ENCODE measurements around the gene GTF3C4. TPM values are rescaled to one million over a fixed set of nuclear protein-coding genes. Genes with fewer than 3 reads are reported as not detected.
A peak's percentile ranks its signal among the peaks of the same experiment; 100 is the strongest.

GTF3C4 gene
- total and polyA plus RNA-seq, 2 of the 13 experiments (the other 11 are each of a cell fraction or from before 2014, with no cell fraction given) = 2.6 to 12.9 TPM

DNA sequence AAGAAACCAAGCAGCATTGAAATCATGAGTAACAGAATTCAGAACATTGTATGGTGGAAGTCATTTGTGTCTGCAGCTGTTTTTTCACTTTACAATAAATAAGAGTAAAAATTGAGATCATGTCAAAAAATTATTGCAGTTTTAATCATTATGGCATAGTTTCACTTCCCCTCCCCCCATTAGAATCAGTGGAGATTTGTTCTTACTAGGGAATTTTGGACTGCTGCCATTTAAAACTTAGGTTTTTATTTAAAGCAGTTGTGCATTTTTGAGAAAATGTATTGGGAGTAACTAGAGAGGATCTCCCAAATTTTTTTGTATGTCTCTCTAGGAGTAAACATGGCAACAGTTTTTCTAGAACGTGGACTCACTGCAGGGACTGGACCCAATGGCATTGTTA is 20.4 kb downstream of the GTF3C4 start:
- TF ChIP-seq ZNF180 (CRISPR knock-in tag; IDR thresholded peaks at IDR 0.05; ENCODE audit: borderline replicate concordance, low read depth) (no peak), ZNF343 (CRISPR knock-in tag; IDR thresholded peaks at IDR 0.05) (no peak), ELF4 (CRISPR knock-in tag; IDR thresholded peaks at IDR 0.05; ENCODE audit: borderline replicate concordance) (no peak), ELF1 (CRISPR knock-in tag; IDR thresholded peaks at IDR 0.05) (no peak), PAWR (CRISPR knock-in tag; IDR thresholded peaks at IDR 0.05; ENCODE audit: borderline replicate concordance) (no peak), FLYWCH1 (CRISPR knock-in tag; IDR thresholded peaks at IDR 0.05) (no peak), MTA1 (CRISPR knock-in tag; IDR thresholded peaks at IDR 0.05; ENCODE audit: borderline replicate concordance) (no peak), ARNT2 (CRISPR knock-in tag; IDR thresholded peaks at IDR 0.05; ENCODE audit: low read depth) (no peak)
- Histone ChIP-seq H2AFZ (ENCODE audit: low read length) (no peak overlapping the region), H3K36me3 (replicated peaks in 1 of 2; ENCODE audit: control insufficient read depth in 1 of 2, insufficient read depth in 2 of 2, low read length in 2 of 2) (peaks cover 17 to 46% of the 10 kb centered on the region in 2 experiments; a peak in 4 of 5 replicates), H3K4me1 (ENCODE audit: insufficient read depth, low read length) (no peaks in the 10 kb centered on the region), H3K27ac (ENCODE audit: extremely low read length, insufficient read depth, low read length) (no peak overlapping the region), H4K20me1 (ENCODE audit: insufficient read depth, low read length) (no peaks in the 10 kb centered on the region), H3K4me3 (replicated peaks in 1 of 3; ENCODE audit: insufficient read depth in 1 of 3, low read depth in 2 of 3, low read length in 3 of 3) (no peak overlapping the region), H3K9me3 (ENCODE audit: low read length) (0 out of 2 replicates have a peak, but pooled peaks cover 1% of the 10 kb centered on the region), H3K4me2 (ENCODE audit: low read depth, low read length) (no peak overlapping the region), H3K9ac (ENCODE audit: insufficient read depth, low read depth, low read length) (no peak overlapping the region), H3K27me3 (ENCODE audit: control insufficient read depth in 1 of 2, insufficient read depth in 2 of 2, low read length in 2 of 2) (no peaks in the 10 kb centered on the region), H3K79me2 (ENCODE audit: insufficient read depth, low read length) (no peaks in the 10 kb centered on the region)
- in situ Hi-C loops (cut with HindIII; ENCODE audit: extremely low pct_ligation_motif_present, low pct_unique_long_range_greater_than_20kb) = loop anchor here (10.0 kb wide), 1 partner anchor 104 kb away; no protein-coding TSS in a partner anchor
- intact Hi-C loops (cut with micrococcal nuclease; ENCODE audit: unreplicated experiment) = no loop called here
- 94% methylated on average over 1 of the region's 1 CpG for WGBS (ENCODE audit: low lambda C conversion rate)
- CTCF ChIA-PET (ENCODE audit: low intra/inter-chr PET ratio, low total read pairs) = no interaction called here
- POLR2A ChIA-PET = no interaction called here
- no TSS peak for BruUV-seq (replicated peaks)
- DNase-seq (ENCODE audit: low spot score) (no peak), FAIRE-seq (no peak), ATAC-seq (no peak)

DNA sequence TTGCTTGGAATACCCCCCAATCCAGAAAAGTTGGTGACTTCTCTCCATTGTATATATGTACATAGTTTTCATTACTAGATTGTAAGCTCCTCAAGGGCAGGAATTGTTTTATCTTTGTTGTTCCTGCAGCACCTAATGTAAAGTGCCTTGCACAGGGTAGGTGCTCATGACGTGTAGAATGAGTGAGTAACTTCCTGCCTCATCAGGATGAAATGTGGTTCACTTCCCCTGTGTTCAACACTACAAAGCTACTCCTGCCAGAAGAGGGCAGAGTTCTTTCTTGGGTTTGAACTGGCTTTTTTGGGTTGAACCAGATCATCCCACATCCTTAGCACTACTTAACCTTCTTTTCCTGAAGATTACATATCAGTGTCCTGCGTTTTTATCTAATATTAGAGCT is 23.9 kb downstream of the GTF3C4 start:
- CTCF ChIA-PET (ENCODE audit: low intra/inter-chr PET ratio, low total read pairs) = interaction anchor here (2.0 kb wide), 1 partner anchor 106 kb away, joined by 8 read pairs; no protein-coding TSS in a partner anchor
- POLR2A ChIA-PET = no interaction called here
- no peaks in the 10 kb centered on the region for H3K79me2 ChIP-seq (ENCODE audit: insufficient read depth, low read length)
- peaks cover 31% of the 10 kb centered on the region for H3K9me3 ChIP-seq (ENCODE audit: low read length)
- no peak overlapping the region for H3K4me2 ChIP-seq (ENCODE audit: low read depth, low read length)
- H3K27ac ChIP-seq (ENCODE audit: extremely low read length, insufficient read depth, low read length) = no peak overlapping the region
- FAIRE-seq (no peak), DNase-seq (ENCODE audit: low spot score) (no peak), ATAC-seq (no peak; the same call in 2 of the 3 replicates)
- H2AFZ ChIP-seq (ENCODE audit: low read length) = no peak overlapping the region
- H3K9ac ChIP-seq (ENCODE audit: insufficient read depth, low read depth, low read length) = no peak overlapping the region
- in situ Hi-C loops (cut with HindIII; ENCODE audit: extremely low pct_ligation_motif_present, low pct_unique_long_range_greater_than_20kb) = loop anchor here (10.0 kb wide), 1 partner anchor 101 kb away; no protein-coding TSS in a partner anchor
- H3K36me3 ChIP-seq (replicated peaks in 1 of 2; ENCODE audit: control insufficient read depth in 1 of 2, insufficient read depth in 2 of 2, low read length in 2 of 2) = peaks cover 4 to 19% of the 10 kb centered on the region in 2 experiments; a peak in 4 of 5 replicates
- H3K4me3 ChIP-seq (replicated peaks in 1 of 3; ENCODE audit: insufficient read depth in 1 of 3, low read depth in 2 of 3, low read length in 3 of 3) = no peak overlapping the region
- H3K27me3 ChIP-seq (ENCODE audit: control insufficient read depth in 1 of 2, insufficient read depth in 2 of 2, low read length in 2 of 2) = no peaks in the 10 kb centered on the region; a peak in 1 of 5 replicates
- WGBS (ENCODE audit: low lambda C conversion rate) = 34% methylated on average over 2 of the region's 2 CpGs
- no peaks in the 10 kb centered on the region for H4K20me1 ChIP-seq (ENCODE audit: insufficient read depth, low read length)
- no TSS peak for BruUV-seq (replicated peaks)
- no peaks in the 10 kb centered on the region for H3K4me1 ChIP-seq (ENCODE audit: insufficient read depth, low read length)
- intact Hi-C loops (cut with micrococcal nuclease; ENCODE audit: unreplicated experiment) = loop anchor here (1.0 kb wide), 1 partner anchor 106 kb away; no protein-coding TSS in a partner anchor
- TF ChIP-seq ZMYM2 (CRISPR knock-in tag; IDR thresholded peaks at IDR 0.05) (no peak), CBX5 (CRISPR knock-in tag; IDR thresholded peaks at IDR 0.05; ENCODE audit: borderline replicate concordance) (no peak), HHEX (CRISPR knock-in tag; IDR thresholded peaks at IDR 0.05) (no peak), CREB3 (CRISPR knock-in tag; IDR thresholded peaks at IDR 0.05) (no peak), SMAD9 (CRISPR knock-in tag; IDR thresholded peaks at IDR 0.05) (no peak), GTF2F1 (IDR thresholded peaks at IDR 0.05; ENCODE audit: low read length) (no peak), KLF12 (CRISPR knock-in tag; IDR thresholded peaks at IDR 0.05; ENCODE audit: borderline replicate concordance) (no peak), STAG1 (CRISPR knock-in tag; IDR thresholded peaks at IDR 0.05) (peak; percentile 21; the same call in 1 of the 2 replicates), GABPA (IDR thresholded peaks at IDR 0.05; ENCODE audit: low read depth, low read length) (no peak), GABPA (CRISPR knock-in tag; IDR thresholded peaks at IDR 0.05; ENCODE audit: low read depth) (peak; percentile 40; the same call in 1 of the 2 replicates)
- TF ChIP-seq, protein P1, sequence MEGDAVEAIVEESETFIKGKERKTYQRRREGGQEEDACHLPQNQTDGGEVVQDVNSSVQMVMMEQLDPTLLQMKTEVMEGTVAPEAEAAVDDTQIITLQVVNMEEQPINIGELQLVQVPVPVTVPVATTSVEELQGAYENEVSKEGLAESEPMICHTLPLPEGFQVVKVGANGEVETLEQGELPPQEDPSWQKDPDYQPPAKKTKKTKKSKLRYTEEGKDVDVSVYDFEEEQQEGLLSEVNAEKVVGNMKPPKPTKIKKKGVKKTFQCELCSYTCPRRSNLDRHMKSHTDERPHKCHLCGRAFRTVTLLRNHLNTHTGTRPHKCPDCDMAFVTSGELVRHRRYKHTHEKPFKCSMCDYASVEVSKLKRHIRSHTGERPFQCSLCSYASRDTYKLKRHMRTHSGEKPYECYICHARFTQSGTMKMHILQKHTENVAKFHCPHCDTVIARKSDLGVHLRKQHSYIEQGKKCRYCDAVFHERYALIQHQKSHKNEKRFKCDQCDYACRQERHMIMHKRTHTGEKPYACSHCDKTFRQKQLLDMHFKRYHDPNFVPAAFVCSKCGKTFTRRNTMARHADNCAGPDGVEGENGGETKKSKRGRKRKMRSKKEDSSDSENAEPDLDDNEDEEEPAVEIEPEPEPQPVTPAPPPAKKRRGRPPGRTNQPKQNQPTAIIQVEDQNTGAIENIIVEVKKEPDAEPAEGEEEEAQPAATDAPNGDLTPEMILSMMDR (CRISPR knock-in tag; IDR thresholded peaks at IDR 0.05) = peak; percentile 51
